Thoracic aorta (tissue), 2 donors: ENCODE data around the gene JAG2. TPM values are rescaled to one million over a fixed set of nuclear protein-coding genes. Genes with fewer than 3 reads are reported as not detected.

ENCODE experiments used
- ATAC-seq: fragments of 150-250 bp; one replicate; pipeline ENCODE4 v1.8.0; 2017; ENCODE audit warnings: low read depth; ENCODE audit not compliant: insufficient number of reproducible peaks, low FRiP score
- DNase-seq: peaks from one replicate; pipeline ENCODE4 v3.0.0-alpha.2; 2020; ENCODE audit warnings: low spot score
- H3K27ac ChIP-seq, 2 donors: fragments of 200-600 bp; sonication (generic); 1 replicate in 1 of 2; 2 replicates in 1 of 2; pipeline ENCODE4 v1.5.1; 2016; ENCODE audit warnings: mild to moderate bottlenecking in 2 of 2, moderate library complexity in 2 of 2
- H3K27me3 ChIP-seq: fragments of 200-600 bp; sonication (generic); replicated peaks from 2 replicates; pipeline ENCODE4 v1.6.0; 2016; ENCODE audit warnings: mild to moderate bottlenecking; ENCODE audit not compliant: insufficient read depth
- H3K36me3 ChIP-seq: fragments of 200-600 bp; sonication (generic); one replicate; pipeline ENCODE4 v1.5.1; 2016
- H3K4me1 ChIP-seq, 2 donors: fragments of 200-600 bp; sonication (generic); 1 replicate in 1 of 2; 2 replicates in 1 of 2; pipeline versions ENCODE4 v1.5.1 to v1.6.0; 2016; ENCODE audit warnings: low read depth in 2 of 2, mild to moderate bottlenecking in 1 of 2; ENCODE audit not compliant: control insufficient read depth in 1 of 2
- H3K4me3 ChIP-seq: fragments of 200-600 bp; sonication (generic); 2 replicates; pipeline ENCODE4 v1.5.1; 2016; ENCODE audit warnings: mild to moderate bottlenecking
- H3K9me3 ChIP-seq: fragments of 200-600 bp; sonication (generic); 2 replicates; pipeline ENCODE4 v1.5.1; 2016
- CTCF ChIP-seq: fragments of 200-600 bp; sonication (generic); IDR thresholded peaks from one replicate; pipeline ENCODE4 v1.5.1; 2019; ENCODE audit warnings: antibody characterized with exemption
- total RNA-seq, 2 donors: library from RNA; depleted of rRNA; stranded (reverse); fragments of >200 nt; gene quantifications; one replicate each; pipeline versions ENCODE4 v1.1.0 to v1.2.3, GENCODE V29; 2016

The JAG2 gene
- total RNA-seq, 2 donors from 2014 or later: 8.8 to 12.0 TPM

GRCh38 chr14:105195051-105195450 lies 26.5 kb upstream of the JAG2 start:
- H3K9me3 ChIP-seq: no peaks in the 10 kb centered on the region
- H3K27ac ChIP-seq: no peak overlapping the region
- H3K36me3 ChIP-seq: no peaks in the 10 kb centered on the region
- ATAC-seq (no peak), DNase-seq (no peak)
- H3K4me1 ChIP-seq: peaks cover 5 to 10% of the 10 kb centered on the region in 2 donors
- peaks cover 3% of the 10 kb centered on the region for H3K27me3 ChIP-seq
- H3K4me3 ChIP-seq: no peak overlapping the region
- TF ChIP-seq CTCF: no peak

- no peak for DNase-seq
- no peak for ATAC-seq
- Histone ChIP-seq H3K4me3 (no peak overlapping the region), H3K27ac (peak overlapping the region in 1 of 2 donors; percentile 1), H3K27me3 (peaks cover 3% of the 10 kb centered on the region), H3K36me3 (no peaks in the 10 kb centered on the region), H3K4me1 (peaks cover 5 to 10% of the 10 kb centered on the region in 2 donors), H3K9me3 (no peaks in the 10 kb centered on the region)
- no peak for TF ChIP-seq CTCF
Measured at GRCh38 chr14:105193916-105194782, 25.6 kb upstream of the JAG2 start.

- ATAC-seq: no peak
- no peak for DNase-seq
- Histone ChIP-seq H3K9me3 (peaks cover 5% of the 10 kb centered on the region), H3K4me3 (no peak overlapping the region), H3K27me3 (peaks cover 3% of the 10 kb centered on the region), H3K27ac (no peak overlapping the region), H3K4me1 (peaks cover 5 to 10% of the 10 kb centered on the region in 2 donors), H3K36me3 (no peaks in the 10 kb centered on the region)
- TF ChIP-seq CTCF: no peak
Measured at GRCh38 chr14:105192866-105193731, 24.5 kb upstream of the JAG2 start.

- DNase-seq (no peak), ATAC-seq (no peak)
- H3K9me3 ChIP-seq: peaks cover 7% of the 10 kb centered on the region
- H3K4me1 ChIP-seq: no peaks in the 10 kb centered on the region
- no peaks in the 10 kb centered on the region for H3K36me3 ChIP-seq
- no peak for TF ChIP-seq CTCF
- H3K4me3 ChIP-seq: no peak overlapping the region
- H3K27me3 ChIP-seq: no peaks in the 10 kb centered on the region
- no peak overlapping the region for H3K27ac ChIP-seq
Measured at GRCh38 chr14:105187935-105188524, 19.5 kb upstream of the JAG2 start.

- H3K4me3 ChIP-seq: no peak overlapping the region
- peaks cover 7% of the 10 kb centered on the region for H3K9me3 ChIP-seq
- no peaks in the 10 kb centered on the region for H3K36me3 ChIP-seq
- ATAC-seq (no peak), DNase-seq (no peak)
- TF ChIP-seq CTCF: no peak
- H3K4me1 ChIP-seq: no peaks in the 10 kb centered on the region
- H3K27ac ChIP-seq: no peak overlapping the region
- H3K27me3 ChIP-seq: no peaks in the 10 kb centered on the region
Measured at GRCh38 chr14:105187116-105187515, 18.5 kb upstream of the JAG2 start.
